ENCODE data around the gene GGT5.
"Not testable (repeated sequence)": the region's sequence is repeated elsewhere in the genome, so short reads cannot be mapped to it uniquely, and the experiment has no call there.

GRCh38 chr22:24253126-24253525 is 8.2 kb upstream of the GGT5 start:
- not testable (repeated sequence) for TF ChIP-seq CTCF (IDR thresholded peaks at IDR 0.05 in 4 of 5, conservative IDR thresholded peaks at IDR 0.05 in 1 of 5); POLR2A (IDR thresholded peaks at IDR 0.05)
